Transverse colon (tissue), 4 donors: ENCODE data around the gene SMIM7.

Experiments used
- EP300 ChIP-seq: sonication (generic); formaldehyde crosslinking; IDR thresholded peaks from one replicate; pipeline ENCODE4 v1.6.1; 2017; ENCODE audit warnings: antibody characterized with exemption, low read depth
- POLR2AphosphoS5 ChIP-seq, 3 donors: sonication (generic); formaldehyde crosslinking; IDR thresholded peaks; one replicate each; pipeline ENCODE4 v1.6.1; 2016; ENCODE audit warnings: antibody characterized with exemption in 3 of 3
- TF ChIP-seq, protein P1 (sequence below), 5 experiments: fragments of 200-600 bp in 3 of 5; fragments of 450-650 bp in 2 of 5; sonication (generic) in 3 of 5; IDR thresholded peaks; 1 replicate in 2 of 5; 2 replicates in 3 of 5; pipeline ENCODE4 v1.5.1; 2016 to 2017; ENCODE audit warnings: antibody characterized with exemption in 5 of 5, inconsistent platforms in 3 of 5, mild to moderate bottlenecking in 2 of 5, moderate library complexity in 1 of 5

- TF ChIP-seq, protein P1, sequence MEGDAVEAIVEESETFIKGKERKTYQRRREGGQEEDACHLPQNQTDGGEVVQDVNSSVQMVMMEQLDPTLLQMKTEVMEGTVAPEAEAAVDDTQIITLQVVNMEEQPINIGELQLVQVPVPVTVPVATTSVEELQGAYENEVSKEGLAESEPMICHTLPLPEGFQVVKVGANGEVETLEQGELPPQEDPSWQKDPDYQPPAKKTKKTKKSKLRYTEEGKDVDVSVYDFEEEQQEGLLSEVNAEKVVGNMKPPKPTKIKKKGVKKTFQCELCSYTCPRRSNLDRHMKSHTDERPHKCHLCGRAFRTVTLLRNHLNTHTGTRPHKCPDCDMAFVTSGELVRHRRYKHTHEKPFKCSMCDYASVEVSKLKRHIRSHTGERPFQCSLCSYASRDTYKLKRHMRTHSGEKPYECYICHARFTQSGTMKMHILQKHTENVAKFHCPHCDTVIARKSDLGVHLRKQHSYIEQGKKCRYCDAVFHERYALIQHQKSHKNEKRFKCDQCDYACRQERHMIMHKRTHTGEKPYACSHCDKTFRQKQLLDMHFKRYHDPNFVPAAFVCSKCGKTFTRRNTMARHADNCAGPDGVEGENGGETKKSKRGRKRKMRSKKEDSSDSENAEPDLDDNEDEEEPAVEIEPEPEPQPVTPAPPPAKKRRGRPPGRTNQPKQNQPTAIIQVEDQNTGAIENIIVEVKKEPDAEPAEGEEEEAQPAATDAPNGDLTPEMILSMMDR (IDR thresholded peaks at IDR 0.05), result no peak
- TF ChIP-seq EP300 (no peak), POLR2AphosphoS5 (IDR thresholded peaks at IDR 0.05) (no peak)
These were observed 13.3 kb upstream of the SMIM7 start for GRCh38 chr19:16673231-16673630.
